Panc1 (cell line): ENCODE data around the gene LTBP2. TPM values are rescaled to one million over a fixed set of nuclear protein-coding genes. Genes with fewer than 3 reads are reported as not detected.

Source experiments
- ATAC-seq: fragments of 200-7000 bp; cut with Tn5 transposase; 2 replicates; pipeline ENCODE4 v1.9.1; 2020; ENCODE audit warnings: mild to moderate bottlenecking, moderate library complexity
- BruUV-seq: library from RNA; stranded (reverse); fragments of 400-500 nt; replicated peaks from 2 replicates; lab custom pipeline; 2021; lab: Mats Ljungman, UMichigan
- CTCF ChIA-PET: fragments of 300-600 bp; sonication (Branson Sonifier 250); formaldehyde crosslinking; loops from one replicate; lab custom pipeline; 2022; ENCODE audit warnings: antibody characterized with exemption; lab: Charles Lee
- POLR2A ChIA-PET: fragments of 300-600 bp; sonication (Branson Sonifier 250); formaldehyde crosslinking; loops from one replicate; lab custom pipeline; 2022; ENCODE audit warnings: antibody characterized with exemption; lab: Charles Lee
- DNase-seq: peaks from one replicate; pipeline ENCODE4 v3.0.0-alpha.2; 2010; ENCODE audit warnings: low read depth, low spot score
- H3K27ac ChIP-seq: 2 replicates; pipeline ENCODE4 v1.5.1; 2011; ENCODE audit warnings: mild to moderate bottlenecking, low read length, inconsistent platforms
- H3K27me3 ChIP-seq: fragments of 200-500 bp; sonication (Bioruptor generic); 2 replicates; pipeline ENCODE4 v1.6.0; 2014; ENCODE audit warnings: low read length, inconsistent platforms; ENCODE audit not compliant: control insufficient read depth, insufficient read depth
- H3K36me3 ChIP-seq: fragments of 200-500 bp; sonication (Bioruptor generic); 2 replicates; pipeline ENCODE4 v1.5.1; 2014; ENCODE audit warnings: inconsistent platforms, mild to moderate bottlenecking, low read length, moderate library complexity; ENCODE audit not compliant: control insufficient read depth, insufficient read depth
- H3K4me1 ChIP-seq: 2 replicates; pipeline ENCODE4 v1.5.1; 2011; ENCODE audit warnings: inconsistent platforms, mild to moderate bottlenecking, low read length, moderate library complexity; ENCODE audit not compliant: control insufficient read depth, insufficient read depth
- H3K4me3 ChIP-seq, 2 experiments: 2 replicates each; pipeline ENCODE4 v1.5.1; 2011 to 2012; ENCODE audit warnings: low read depth in 2 of 2, low read length in 2 of 2, mild to moderate bottlenecking in 2 of 2, inconsistent platforms in 1 of 2, moderate library complexity in 1 of 2
- H3K9me3 ChIP-seq: fragments of 200-500 bp; sonication (Bioruptor generic); 2 replicates; pipeline ENCODE4 v1.5.1; 2014; ENCODE audit warnings: low read depth, mild to moderate bottlenecking, inconsistent platforms, low read length, moderate library complexity; ENCODE audit not compliant: control insufficient read depth, insufficient read depth
- CTCF ChIP-seq: fragments of 450-650 bp; IDR thresholded peaks from 2 replicates; pipeline ENCODE4 v1.5.1; 2017; ENCODE audit warnings: mild to moderate bottlenecking
- POLR2AphosphoS5 ChIP-seq: IDR thresholded peaks from 2 replicates; pipeline ENCODE4 v1.6.1; 2012; ENCODE audit warnings: mild to moderate bottlenecking, low read depth, low read length, moderate library complexity
- REST ChIP-seq, 2 experiments: IDR thresholded peaks; 2 replicates each; pipeline ENCODE4 v1.6.1; 2011 to 2012; ENCODE audit warnings: low read depth in 2 of 2, control low read depth in 1 of 2, low read length in 1 of 2, mild to moderate bottlenecking in 1 of 2, moderate library complexity in 1 of 2; ENCODE audit not compliant: insufficient read depth in 1 of 2
- SIN3A ChIP-seq: IDR thresholded peaks from 2 replicates; pipeline ENCODE4 v1.6.1; 2012; ENCODE audit warnings: low read depth, mild to moderate bottlenecking, low read length, moderate library complexity, borderline replicate concordance; ENCODE audit not compliant: insufficient read depth
- TCF7L2 ChIP-seq: IDR thresholded peaks from 2 replicates; pipeline ENCODE4 v1.6.1; 2011; ENCODE audit warnings: mild to moderate bottlenecking, low read depth, low read length, inconsistent platforms
- in situ Hi-C: cut with HindIII; loops from 2 replicates; pipeline ENCODE4 v1.10.0; 2016; ENCODE audit warnings: low sequenced_read_pairs, low pct_unique_long_range_greater_than_20kb
- intact Hi-C: fragments of 100-400 bp; cut with micrococcal nuclease; formaldehyde crosslinking; loops from one replicate; pipeline ENCODE4 v1.10.0; 2022; ENCODE audit not compliant: unreplicated experiment
- total RNA-seq: library from RNA; stranded (reverse); gene quantifications from one replicate; pipeline ENCODE4 v1.2.1, GENCODE V29; 2021; ENCODE audit not compliant: unreplicated experiment

Gene LTBP2
- total RNA-seq, 1 experiment from 2014 or later, result 69.8 TPM

- no TSS peak for BruUV-seq
- ChIA-PET CTCF (no interaction called here), POLR2A (no interaction called here)
- ATAC-seq (no peak), DNase-seq (no peak)
- intact Hi-C loops (no loop called here), in situ Hi-C loops (no loop called here)
- H3K9me3 ChIP-seq, result no peaks in the 10 kb centered on the region
- H3K36me3 ChIP-seq, result no peaks in the 10 kb centered on the region
- no peak overlapping the region for H3K27ac ChIP-seq
- H3K4me3 ChIP-seq, result no peak overlapping the region
- H3K27me3 ChIP-seq, result no peaks in the 10 kb centered on the region
- H3K4me1 ChIP-seq, result no peaks in the 10 kb centered on the region
- TF ChIP-seq CTCF, result no peak
- no peak for TF ChIP-seq REST (IDR thresholded peaks at IDR 0.05; ENCODE audit: insufficient read depth in 1 of 2, low read depth in 2 of 2, low read length in 1 of 2)
- TF ChIP-seq POLR2AphosphoS5, result no peak
- TF ChIP-seq SIN3A, result no peak
- no peak for TF ChIP-seq TCF7L2
Observed at GRCh38 chr14:74531006-74531405, 81.0 kb downstream of the LTBP2 start.

- ChIA-PET POLR2A (no interaction called here), CTCF (no interaction called here)
- in situ Hi-C loops (no loop called here), intact Hi-C loops (no loop called here)
- no TSS peak for BruUV-seq
- no peak for ATAC-seq
- DNase-seq, result no peak
- Histone ChIP-seq H3K9me3 (no peaks in the 10 kb centered on the region), H3K4me1 (no peaks in the 10 kb centered on the region), H3K36me3 (no peaks in the 10 kb centered on the region), H3K4me3 (no peak overlapping the region), H3K27me3 (no peaks in the 10 kb centered on the region), H3K27ac (no peak overlapping the region)
- TF ChIP-seq SIN3A (no peak), TCF7L2 (no peak), POLR2AphosphoS5 (no peak), REST (IDR thresholded peaks at IDR 0.05; ENCODE audit: insufficient read depth in 1 of 2, low read depth in 2 of 2, low read length in 1 of 2) (no peak), CTCF (no peak)
Observed at GRCh38 chr14:74528886-74529285, 83.2 kb downstream of the LTBP2 start.
